D341Med (cell line): Measurements from ENCODE around the gene EPG5.
"Not testable (repeated sequence)": the region's sequence is repeated elsewhere in the genome, so short reads cannot be mapped to it uniquely, and the experiment has no call there.

Source experiments
- DNase-seq: peaks from one replicate; pipeline ENCODE4 v3.0.0; 2012; ENCODE audit warnings: low spot score

EPG5 gene

GRCh38 chr18:45967007-45967706 is at the start of gene EPG5:
Gene EPG5 (minus strand): TSS chr18:45967329. CDS start chr18:45967239, 90 bp downstream.
- peak; percentile 99 for DNase-seq

GRCh38 chr18:46013484-46014189 is 46.5 kb upstream of the EPG5 start:
- DNase-seq: no peak

- no peak for DNase-seq
Measured at GRCh38 chr18:46010676-46011075, 43.5 kb upstream of the EPG5 start.

- DNase-seq: no peak
Measured at GRCh38 chr18:46010050-46010449, 42.9 kb upstream of the EPG5 start.

GRCh38 chr18:46009125-46009840 is 42.2 kb upstream of the EPG5 start:
- no peak for DNase-seq

- DNase-seq: no peak
Measured at GRCh38 chr18:46008531-46008930, 41.4 kb upstream of the EPG5 start.

GRCh38 chr18:46007165-46007564 is 40.0 kb upstream of the EPG5 start:
- no peak for DNase-seq

- DNase-seq: no peak
Measured at GRCh38 chr18:46002934-46003333, 35.8 kb upstream of the EPG5 start.

- no peak for DNase-seq
Measured at GRCh38 chr18:46001892-46002291, 34.8 kb upstream of the EPG5 start.

GRCh38 chr18:46001074-46001473 is 33.9 kb upstream of the EPG5 start:
- no peak for DNase-seq

GRCh38 chr18:45999536-45999935 is 32.4 kb upstream of the EPG5 start:
- no peak for DNase-seq

GRCh38 chr18:45998244-45998643 is 31.1 kb upstream of the EPG5 start:
- no peak for DNase-seq

GRCh38 chr18:45997700-45998151 is 30.6 kb upstream of the EPG5 start:
- no peak for DNase-seq

- no peak for DNase-seq
Measured at GRCh38 chr18:45995461-45995860, 28.3 kb upstream of the EPG5 start.

GRCh38 chr18:45993438-45993837 is 26.3 kb upstream of the EPG5 start:
- no peak for DNase-seq

- not testable (repeated sequence) for DNase-seq
Measured at GRCh38 chr18:45992527-45992926, 25.4 kb upstream of the EPG5 start.

- DNase-seq: no peak
Measured at GRCh38 chr18:45991788-45992187, 24.7 kb upstream of the EPG5 start.

- DNase-seq: no peak
Measured at GRCh38 chr18:45984546-45985235, 17.6 kb upstream of the EPG5 start.

GRCh38 chr18:45981821-45982220 is 14.7 kb upstream of the EPG5 start:
- DNase-seq: no peak

- no peak for DNase-seq
Measured at GRCh38 chr18:45980229-45980628, 13.1 kb upstream of the EPG5 start.

GRCh38 chr18:45978084-45978483 is 11.0 kb upstream of the EPG5 start:
- DNase-seq: no peak

- no peak for DNase-seq
Measured at GRCh38 chr18:45976974-45977373, 9.8 kb upstream of the EPG5 start.
